ENCODE results near the gene RHOB. TPM values are rescaled to one million over a fixed set of nuclear protein-coding genes. Genes with fewer than 3 reads are reported as not detected.

Gene RHOB
- polyA plus RNA-seq, 1 of the 3 experiments (the other 2 are of a cell fraction), result 50.3 TPM

DNA sequence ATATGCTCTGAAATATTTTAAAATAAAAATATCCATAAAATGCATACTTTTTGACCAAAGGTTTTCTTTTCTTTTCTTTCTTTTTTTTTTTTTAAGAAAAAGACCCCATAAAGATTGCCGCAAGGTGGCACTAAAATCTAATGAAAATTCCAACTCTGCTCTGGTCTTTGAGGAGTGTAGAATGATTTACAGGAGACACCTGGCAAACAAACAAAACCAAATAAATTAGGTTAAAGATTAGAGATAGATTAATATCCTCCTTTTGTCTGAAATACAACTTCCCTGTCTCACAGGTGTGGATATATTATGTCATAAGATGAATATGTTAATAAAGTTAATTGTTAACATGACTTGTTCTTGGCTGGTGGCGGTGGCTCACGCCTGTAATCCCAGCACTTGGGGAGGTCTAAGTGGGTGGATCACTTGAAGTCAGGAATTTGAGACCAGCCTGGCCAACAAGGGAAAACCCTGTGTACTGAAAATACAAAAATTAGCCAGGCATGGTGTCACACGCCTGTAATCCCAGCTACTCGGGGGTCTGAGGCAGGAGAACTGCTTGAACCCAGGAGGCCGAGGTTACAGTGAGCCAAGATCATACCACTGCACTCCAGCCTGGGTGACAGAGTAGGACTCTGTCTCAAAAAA is 3.5 kb upstream of the RHOB start:
- Histone ChIP-seq H2AFZ (ENCODE audit: low read depth) (no peak overlapping the region), H3K9me3 (no peaks in the 10 kb centered on the region), H3K4me1 (ENCODE audit: control insufficient read depth in 1 of 2, insufficient read depth in 2 of 2, low read depth in 1 of 2, low read length in 1 of 2) (peaks cover 13 to 14% of the 10 kb centered on the region in 2 experiments; a peak in 3 of 4 replicates), H3K27ac (ENCODE audit: low read depth in 2 of 2, low read length in 1 of 2) (peak overlapping the region in 1 of 2 experiments; percentile 5; a peak in 1 of 4 replicates), H3K4me3 (ENCODE audit: low read depth in 2 of 2, low read length in 1 of 2) (no peak overlapping the region), H3F3A (replicated peaks; ENCODE audit: insufficient read depth) (peaks cover 5% of the 10 kb centered on the region), H3K9ac (no peak overlapping the region), H3K27me3 (ENCODE audit: insufficient read depth) (no peaks in the 10 kb centered on the region), H3K9me2 (no peaks in the 10 kb centered on the region), H4K20me1 (ENCODE audit: insufficient read depth) (peaks cover 12% of the 10 kb centered on the region), H3K4me2 (no peak overlapping the region), H3K36me3 (replicated peaks in 1 of 2; ENCODE audit: control insufficient read depth in 1 of 2, insufficient read depth in 2 of 2, low read length in 1 of 2) (no peaks in the 10 kb centered on the region), H3K79me2 (ENCODE audit: insufficient read depth) (peaks cover 15% of the 10 kb centered on the region)
- ChIA-PET CTCF (interaction anchor here (0.6 to 10.5 kb wide), 30 partner anchors 8 to 605 kb away, joined by 3 to 188 read pairs (median 6); partner anchors contain the start of gene HS1BP3), POLR2A (no interaction called here)
- DNase-seq, result peak; percentile 70
- WGBS (ENCODE audit: low lambda C conversion rate), result 76% methylated on average over 6 of the region's 6 CpGs
- TF ChIP-seq EZH2phosphoT487 (IDR thresholded peaks at IDR 0.05; ENCODE audit: borderline replicate concordance, low read depth) (no peak), RFX5 (IDR thresholded peaks at IDR 0.05; ENCODE audit: low read length) (no peak), SIN3A (IDR thresholded peaks at IDR 0.05; ENCODE audit: borderline replicate concordance, low read depth, low read length) (no peak), JUND (IDR thresholded peaks at IDR 0.05) (no peak), SMC3 (IDR thresholded peaks at IDR 0.05; ENCODE audit: low read depth, low read length) (peak; percentile 86), POLR2AphosphoS5 (IDR thresholded peaks at IDR 0.05; ENCODE audit: low read depth, low read length) (no peak), RCOR1 (IDR thresholded peaks at IDR 0.05; ENCODE audit: low read length) (no peak), MEF2A (IDR thresholded peaks at IDR 0.05; ENCODE audit: borderline replicate concordance, low read depth) (no peak), GATA2 (CRISPR knock-in tag; IDR thresholded peaks at IDR 0.05) (no peak), ELF1 (IDR thresholded peaks at IDR 0.05) (no peak), USF1 (IDR thresholded peaks at IDR 0.05; ENCODE audit: borderline replicate concordance, low read depth) (no peak), FOXM1 (IDR thresholded peaks at IDR 0.05; ENCODE audit: low read depth) (no peak), RXRA (IDR thresholded peaks at IDR 0.05; ENCODE audit: borderline replicate concordance, low read depth) (no peak), RAD21 (IDR thresholded peaks at IDR 0.05; ENCODE audit: low read length) (peak; percentile 90), PBX3 (IDR thresholded peaks at IDR 0.05) (peak; percentile 10; the same call in 1 of the 2 replicates), NRF1 (IDR thresholded peaks at IDR 0.05; ENCODE audit: low read depth, low read length) (0 out of 2 replicates have a peak, but pooled peaks have one; percentile 8)
- TF ChIP-seq, protein P1, sequence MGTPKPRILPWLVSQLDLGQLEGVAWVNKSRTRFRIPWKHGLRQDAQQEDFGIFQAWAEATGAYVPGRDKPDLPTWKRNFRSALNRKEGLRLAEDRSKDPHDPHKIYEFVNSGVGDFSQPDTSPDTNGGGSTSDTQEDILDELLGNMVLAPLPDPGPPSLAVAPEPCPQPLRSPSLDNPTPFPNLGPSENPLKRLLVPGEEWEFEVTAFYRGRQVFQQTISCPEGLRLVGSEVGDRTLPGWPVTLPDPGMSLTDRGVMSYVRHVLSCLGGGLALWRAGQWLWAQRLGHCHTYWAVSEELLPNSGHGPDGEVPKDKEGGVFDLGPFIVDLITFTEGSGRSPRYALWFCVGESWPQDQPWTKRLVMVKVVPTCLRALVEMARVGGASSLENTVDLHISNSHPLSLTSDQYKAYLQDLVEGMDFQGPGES (IDR thresholded peaks at IDR 0.05; ENCODE audit: low read depth, low read length), result no peak
- TF ChIP-seq, protein P2, sequence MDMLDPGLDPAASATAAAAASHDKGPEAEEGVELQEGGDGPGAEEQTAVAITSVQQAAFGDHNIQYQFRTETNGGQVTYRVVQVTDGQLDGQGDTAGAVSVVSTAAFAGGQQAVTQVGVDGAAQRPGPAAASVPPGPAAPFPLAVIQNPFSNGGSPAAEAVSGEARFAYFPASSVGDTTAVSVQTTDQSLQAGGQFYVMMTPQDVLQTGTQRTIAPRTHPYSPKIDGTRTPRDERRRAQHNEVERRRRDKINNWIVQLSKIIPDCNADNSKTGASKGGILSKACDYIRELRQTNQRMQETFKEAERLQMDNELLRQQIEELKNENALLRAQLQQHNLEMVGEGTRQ (IDR thresholded peaks at IDR 0.05; ENCODE audit: borderline replicate concordance, low read depth, low read length), result no peak
- TF ChIP-seq, protein P3, sequence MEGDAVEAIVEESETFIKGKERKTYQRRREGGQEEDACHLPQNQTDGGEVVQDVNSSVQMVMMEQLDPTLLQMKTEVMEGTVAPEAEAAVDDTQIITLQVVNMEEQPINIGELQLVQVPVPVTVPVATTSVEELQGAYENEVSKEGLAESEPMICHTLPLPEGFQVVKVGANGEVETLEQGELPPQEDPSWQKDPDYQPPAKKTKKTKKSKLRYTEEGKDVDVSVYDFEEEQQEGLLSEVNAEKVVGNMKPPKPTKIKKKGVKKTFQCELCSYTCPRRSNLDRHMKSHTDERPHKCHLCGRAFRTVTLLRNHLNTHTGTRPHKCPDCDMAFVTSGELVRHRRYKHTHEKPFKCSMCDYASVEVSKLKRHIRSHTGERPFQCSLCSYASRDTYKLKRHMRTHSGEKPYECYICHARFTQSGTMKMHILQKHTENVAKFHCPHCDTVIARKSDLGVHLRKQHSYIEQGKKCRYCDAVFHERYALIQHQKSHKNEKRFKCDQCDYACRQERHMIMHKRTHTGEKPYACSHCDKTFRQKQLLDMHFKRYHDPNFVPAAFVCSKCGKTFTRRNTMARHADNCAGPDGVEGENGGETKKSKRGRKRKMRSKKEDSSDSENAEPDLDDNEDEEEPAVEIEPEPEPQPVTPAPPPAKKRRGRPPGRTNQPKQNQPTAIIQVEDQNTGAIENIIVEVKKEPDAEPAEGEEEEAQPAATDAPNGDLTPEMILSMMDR (IDR thresholded peaks at IDR 0.05), result peak; percentile 91
- TF ChIP-seq, protein P4, sequence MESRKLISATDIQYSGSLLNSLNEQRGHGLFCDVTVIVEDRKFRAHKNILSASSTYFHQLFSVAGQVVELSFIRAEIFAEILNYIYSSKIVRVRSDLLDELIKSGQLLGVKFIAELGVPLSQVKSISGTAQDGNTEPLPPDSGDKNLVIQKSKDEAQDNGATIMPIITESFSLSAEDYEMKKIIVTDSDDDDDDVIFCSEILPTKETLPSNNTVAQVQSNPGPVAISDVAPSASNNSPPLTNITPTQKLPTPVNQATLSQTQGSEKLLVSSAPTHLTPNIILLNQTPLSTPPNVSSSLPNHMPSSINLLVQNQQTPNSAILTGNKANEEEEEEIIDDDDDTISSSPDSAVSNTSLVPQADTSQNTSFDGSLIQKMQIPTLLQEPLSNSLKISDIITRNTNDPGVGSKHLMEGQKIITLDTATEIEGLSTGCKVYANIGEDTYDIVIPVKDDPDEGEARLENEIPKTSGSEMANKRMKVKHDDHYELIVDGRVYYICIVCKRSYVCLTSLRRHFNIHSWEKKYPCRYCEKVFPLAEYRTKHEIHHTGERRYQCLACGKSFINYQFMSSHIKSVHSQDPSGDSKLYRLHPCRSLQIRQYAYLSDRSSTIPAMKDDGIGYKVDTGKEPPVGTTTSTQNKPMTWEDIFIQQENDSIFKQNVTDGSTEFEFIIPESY (IDR thresholded peaks at IDR 0.05; ENCODE audit: borderline replicate concordance, low read depth), result no peak

Measured in SK-N-SH (cell line).